NB4 (cell line): Measurements from ENCODE around the gene TADA1.

Experiments
- CTCF ChIP-seq: IDR thresholded peaks from one replicate; pipeline ENCODE4 v1.5.1; 2012; ENCODE audit warnings: low read depth, low read length
- MAX ChIP-seq: IDR thresholded peaks from 2 replicates; pipeline ENCODE4 v1.6.1; 2011; ENCODE audit warnings: low read depth, low read length
- MYC ChIP-seq: IDR thresholded peaks from 2 replicates; pipeline ENCODE4 v1.6.1; 2011; ENCODE audit warnings: low read depth, low read length
- POLR2A ChIP-seq: IDR thresholded peaks from 2 replicates; pipeline ENCODE4 v1.6.1; 2011; ENCODE audit warnings: mild to moderate bottlenecking; ENCODE audit not compliant: insufficient read length; ENCODE audit errors: extremely low read depth

- TF ChIP-seq CTCF = no peak
- TF ChIP-seq POLR2A = no peak
- no peak for TF ChIP-seq MAX
- no peak for TF ChIP-seq MYC
Measured at GRCh38 chr1:166914111-166914510, 38.0 kb upstream of the TADA1 start.
